WERI-Rb-1 (cell line): ENCODE measurements around the gene TSR3.

ENCODE experiments used
- DNase-seq: peaks from one replicate; pipeline ENCODE4 v3.0.0-alpha.2; 2020
- H3K27ac ChIP-seq: fragments of 250-450 bp; sonication (Bioruptor Pico); 2 replicates; pipeline ENCODE4 v1.5.1; 2020; ENCODE audit warnings: mild to moderate bottlenecking, moderate library complexity
- H3K27me3 ChIP-seq: fragments of 250-450 bp; sonication (Bioruptor Pico); 2 replicates; pipeline ENCODE4 v1.5.1; 2021; ENCODE audit warnings: mild to moderate bottlenecking, low read depth, moderate library complexity; ENCODE audit not compliant: insufficient read depth, severe bottlenecking
- H3K36me3 ChIP-seq: fragments of 250-450 bp; sonication (Bioruptor Pico); 2 replicates; pipeline ENCODE4 v1.5.1; 2020; ENCODE audit warnings: mild to moderate bottlenecking, moderate library complexity
- H3K4me3 ChIP-seq: 2 replicates; pipeline ENCODE4 v1.5.1; 2011; ENCODE audit warnings: low read depth, mild to moderate bottlenecking, control low read depth, low read length
- H3K9me3 ChIP-seq: fragments of 250-450 bp; sonication (Bioruptor Pico); 2 replicates; pipeline ENCODE4 v1.5.1; 2021; ENCODE audit warnings: mild to moderate bottlenecking, moderate library complexity; ENCODE audit not compliant: severe bottlenecking
- TF ChIP-seq, protein P1 (sequence below): IDR thresholded peaks from 2 replicates; pipeline ENCODE4 v1.5.1; 2011; ENCODE audit warnings: low read depth, mild to moderate bottlenecking, control low read depth, inconsistent platforms, low read length

Gene TSR3

DNA sequence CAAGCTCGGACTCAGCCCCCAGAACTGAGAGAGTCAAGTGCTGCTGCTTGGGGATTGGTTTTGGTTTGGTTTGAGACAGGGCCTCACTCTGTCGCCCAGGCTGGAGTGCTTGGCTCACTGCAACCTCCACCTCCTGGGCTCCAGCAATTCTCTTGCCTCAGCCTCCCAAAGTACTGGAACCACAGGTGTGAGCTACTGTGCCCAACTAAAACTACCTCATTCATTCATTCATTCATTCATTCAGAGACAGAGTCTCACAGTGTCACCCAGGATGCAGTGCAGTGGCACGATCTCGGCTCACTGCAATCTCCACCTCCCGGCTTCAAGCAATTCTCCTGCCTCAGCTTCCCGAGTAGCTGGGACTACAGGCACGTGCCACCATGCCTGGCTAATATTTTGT lies 38.1 kb upstream of the TSR3 start:
- TF ChIP-seq, protein P1, sequence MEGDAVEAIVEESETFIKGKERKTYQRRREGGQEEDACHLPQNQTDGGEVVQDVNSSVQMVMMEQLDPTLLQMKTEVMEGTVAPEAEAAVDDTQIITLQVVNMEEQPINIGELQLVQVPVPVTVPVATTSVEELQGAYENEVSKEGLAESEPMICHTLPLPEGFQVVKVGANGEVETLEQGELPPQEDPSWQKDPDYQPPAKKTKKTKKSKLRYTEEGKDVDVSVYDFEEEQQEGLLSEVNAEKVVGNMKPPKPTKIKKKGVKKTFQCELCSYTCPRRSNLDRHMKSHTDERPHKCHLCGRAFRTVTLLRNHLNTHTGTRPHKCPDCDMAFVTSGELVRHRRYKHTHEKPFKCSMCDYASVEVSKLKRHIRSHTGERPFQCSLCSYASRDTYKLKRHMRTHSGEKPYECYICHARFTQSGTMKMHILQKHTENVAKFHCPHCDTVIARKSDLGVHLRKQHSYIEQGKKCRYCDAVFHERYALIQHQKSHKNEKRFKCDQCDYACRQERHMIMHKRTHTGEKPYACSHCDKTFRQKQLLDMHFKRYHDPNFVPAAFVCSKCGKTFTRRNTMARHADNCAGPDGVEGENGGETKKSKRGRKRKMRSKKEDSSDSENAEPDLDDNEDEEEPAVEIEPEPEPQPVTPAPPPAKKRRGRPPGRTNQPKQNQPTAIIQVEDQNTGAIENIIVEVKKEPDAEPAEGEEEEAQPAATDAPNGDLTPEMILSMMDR = no peak
- H3K27me3 ChIP-seq = no peaks in the 10 kb centered on the region
- DNase-seq = no peak
- H3K36me3 ChIP-seq = peaks cover 25% of the 10 kb centered on the region
- no peak overlapping the region for H3K4me3 ChIP-seq
- H3K27ac ChIP-seq = no peak overlapping the region
- H3K9me3 ChIP-seq = no peaks in the 10 kb centered on the region

DNA sequence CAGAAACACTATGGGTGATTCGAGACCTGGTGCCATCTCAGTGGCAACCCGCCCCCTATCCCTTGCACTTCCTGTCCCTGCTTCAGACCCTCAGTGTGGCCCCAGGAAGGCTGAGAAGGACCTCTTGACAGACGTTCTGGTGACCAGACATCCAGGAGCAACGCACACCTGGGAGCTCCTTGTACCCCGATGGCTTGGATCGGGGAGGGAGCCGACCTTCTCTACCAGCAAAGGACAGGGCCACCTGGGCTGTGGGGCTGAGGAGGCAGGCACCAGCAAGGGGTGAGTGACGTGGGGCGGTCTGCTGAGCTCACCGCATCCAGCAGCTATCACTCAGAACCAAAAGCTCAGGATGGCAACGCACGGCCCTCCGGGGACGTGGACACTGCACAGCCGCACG lies 35.7 kb upstream of the TSR3 start:
- Histone ChIP-seq H3K27ac (no peak overlapping the region), H3K4me3 (no peak overlapping the region), H3K27me3 (no peaks in the 10 kb centered on the region), H3K36me3 (peaks cover 14% of the 10 kb centered on the region), H3K9me3 (no peaks in the 10 kb centered on the region)
- no peak for DNase-seq
- TF ChIP-seq, protein P1 = no peak

DNA sequence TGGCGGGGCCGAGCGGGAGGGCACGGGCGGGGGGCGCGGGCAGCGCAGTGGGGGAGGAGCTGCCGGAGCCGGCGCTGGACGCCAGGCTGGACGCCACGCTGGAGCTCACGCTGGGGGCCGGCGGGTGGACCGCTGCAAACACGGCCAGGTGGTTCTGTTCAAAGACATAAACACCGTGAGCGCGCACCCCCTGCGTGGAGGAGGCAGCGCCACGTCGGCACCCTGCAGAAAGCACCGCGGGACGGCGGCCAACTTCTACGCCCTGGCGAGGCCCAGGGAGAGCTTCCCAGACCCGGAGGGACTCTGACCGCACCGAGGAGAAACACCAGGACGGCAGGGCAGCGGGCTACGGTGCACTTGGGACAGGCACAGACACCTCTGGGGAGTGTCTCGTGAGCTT lies 33.6 kb upstream of the TSR3 start:
- no peak overlapping the region for H3K27ac ChIP-seq
- H3K27me3 ChIP-seq = no peaks in the 10 kb centered on the region
- peaks cover 4% of the 10 kb centered on the region for H3K36me3 ChIP-seq

DNA sequence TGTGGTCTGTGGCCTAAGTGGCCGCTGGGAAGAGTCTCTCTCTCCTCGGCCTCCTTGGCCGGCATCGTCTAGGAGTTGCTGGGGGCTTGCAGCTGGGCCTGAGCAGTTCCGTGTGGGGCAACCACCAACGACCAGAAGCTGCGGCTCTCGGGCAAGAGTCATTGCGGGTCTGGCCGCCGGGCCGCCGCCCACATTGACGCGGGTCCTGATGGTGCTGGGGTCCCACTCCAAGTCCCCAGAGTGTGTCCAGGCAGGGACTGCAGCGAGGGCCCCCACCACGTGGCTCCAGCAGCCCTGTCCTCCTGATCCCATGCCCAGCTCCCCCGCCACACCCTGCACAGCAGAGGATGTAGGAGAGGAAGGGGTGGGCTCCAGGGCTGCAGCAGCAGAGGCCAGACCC lies 31.9 kb upstream of the TSR3 start:
- DNase-seq = no peak
- TF ChIP-seq, protein P1 = no peak
- Histone ChIP-seq H3K27ac (no peak overlapping the region), H3K27me3 (no peaks in the 10 kb centered on the region), H3K36me3 (no peaks in the 10 kb centered on the region; the same call in 1 of the 2 replicates), H3K4me3 (no peak overlapping the region), H3K9me3 (no peaks in the 10 kb centered on the region)

More for the DNA sequence above, 33.6 kb upstream of the TSR3 start:
- H3K4me3 ChIP-seq = no peak overlapping the region
- no peaks in the 10 kb centered on the region for H3K9me3 ChIP-seq
- DNase-seq = no peak
- TF ChIP-seq, protein P1 = no peak

DNA sequence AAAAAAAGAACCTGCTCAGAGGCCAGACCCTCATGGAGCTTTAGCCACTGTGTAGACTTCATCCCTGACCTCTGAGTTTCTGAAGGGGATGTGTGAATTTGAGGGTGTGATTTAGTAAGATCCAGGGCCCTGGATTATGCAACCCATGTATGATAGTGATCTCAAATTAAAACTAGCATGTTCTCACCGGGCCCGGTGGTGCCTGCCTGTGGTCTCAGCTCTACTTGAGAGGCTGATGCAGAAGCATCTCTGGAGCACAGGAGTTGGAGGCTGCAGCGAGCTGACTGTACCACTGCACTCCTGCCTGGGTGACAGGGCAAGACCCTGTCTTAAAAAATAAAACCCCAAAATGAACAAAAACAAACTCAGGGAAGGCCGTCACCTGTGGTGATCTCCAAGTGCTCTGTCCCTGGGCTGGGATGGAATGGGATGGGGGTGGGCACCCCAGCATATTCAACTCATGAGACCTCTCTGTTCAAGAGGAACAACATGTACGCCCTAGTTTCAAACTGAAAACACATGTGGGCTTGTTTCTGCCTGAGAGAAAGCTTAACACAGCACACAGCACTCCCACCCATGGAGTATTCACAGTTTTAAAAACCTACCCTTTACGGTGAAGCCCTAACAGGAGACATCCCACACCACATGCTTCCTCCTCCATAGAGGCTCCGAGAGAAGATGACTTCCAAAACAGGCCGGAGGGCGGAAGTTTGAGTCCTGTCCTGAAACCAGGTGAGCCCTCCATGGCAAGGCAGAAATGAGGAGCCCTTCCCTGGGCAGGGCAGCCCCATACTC lies 30.1 kb upstream of the TSR3 start:
- TF ChIP-seq, protein P1 = no peak
- Histone ChIP-seq H3K9me3 (no peaks in the 10 kb centered on the region), H3K36me3 (no peaks in the 10 kb centered on the region; the same call in 1 of the 2 replicates), H3K4me3 (no peak overlapping the region), H3K27ac (no peak overlapping the region), H3K27me3 (no peaks in the 10 kb centered on the region)
- no peak for DNase-seq

DNA sequence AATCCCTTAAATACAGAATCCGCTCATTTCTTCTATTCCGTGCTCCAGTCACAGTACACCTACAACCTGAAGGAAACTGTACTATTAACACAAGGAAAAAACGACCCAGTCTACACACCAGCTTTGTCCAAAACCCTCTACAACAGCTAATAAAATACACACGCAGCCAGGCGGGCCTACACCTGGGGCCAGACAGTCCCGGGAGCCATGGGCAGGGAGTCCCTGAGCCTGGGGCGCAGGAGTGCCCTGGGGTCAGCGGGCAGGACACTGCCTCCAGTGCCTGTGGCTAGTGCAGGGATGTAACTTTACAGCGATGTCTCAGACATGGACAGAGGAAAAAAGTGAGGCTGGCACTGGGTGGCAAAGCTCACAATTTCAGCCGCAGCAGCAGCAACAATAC lies 28.5 kb upstream of the TSR3 start:
- H3K4me3 ChIP-seq = peak overlapping the region; percentile 47
- no peaks in the 10 kb centered on the region; the same call in 1 of the 2 replicates for H3K36me3 ChIP-seq
- DNase-seq = no peak
- H3K9me3 ChIP-seq = no peaks in the 10 kb centered on the region
- H3K27ac ChIP-seq = peak overlapping the region; percentile 57
- TF ChIP-seq, protein P1 = no peak
- no peaks in the 10 kb centered on the region for H3K27me3 ChIP-seq
